GM13976 (cell line): ENCODE results near the gene CRADD.

Experiments used
- DNase-seq: peaks from one replicate; pipeline ENCODE4 v3.0.0; 2012; ENCODE audit warnings: low spot score
- CTCF ChIP-seq: IDR thresholded peaks from 2 replicates; pipeline ENCODE4 v1.5.1; 2012; ENCODE audit warnings: borderline replicate concordance, mild to moderate bottlenecking; ENCODE audit not compliant: insufficient read depth; ENCODE audit errors: extremely low read depth, missing control alignments, control extremely low read depth
- in situ Hi-C: fragments of 300-500 bp; cut with MboI; formaldehyde crosslinking; loops from one replicate; pipeline ENCODE4 v1.12.0; 2022; ENCODE audit warnings: low sequenced_read_pairs, mixed read lengths, inconsistent platforms; ENCODE audit not compliant: unreplicated experiment

CRADD gene

DNA sequence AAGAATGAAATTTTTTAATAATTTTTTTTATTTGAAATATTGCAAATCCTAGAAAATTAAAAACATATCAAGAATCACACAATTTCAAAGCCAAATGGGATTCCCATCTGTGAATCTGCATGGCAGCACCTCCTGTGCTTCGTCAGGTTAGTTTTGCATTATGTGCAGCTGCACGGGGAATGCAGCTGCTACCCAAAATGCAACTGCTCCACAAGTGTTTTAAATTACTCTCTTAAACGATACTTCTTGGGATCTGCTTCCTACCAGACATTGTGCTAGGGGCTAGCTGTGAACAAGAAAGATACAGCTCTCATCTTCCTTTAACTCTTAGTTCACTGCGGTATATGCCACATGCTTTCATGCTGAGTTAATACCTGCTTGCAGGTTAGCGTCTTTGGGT lies 154.2 kb downstream of the CRADD start:
- no peak for TF ChIP-seq CTCF
- DNase-seq, result no peak
- in situ Hi-C loops, result no loop called here

- in situ Hi-C loops, result no loop called here
- TF ChIP-seq CTCF, result no peak
- DNase-seq, result no peak
These were observed 155.0 kb downstream of the CRADD start for GRCh38 chr12:93832131-93832530.

DNA sequence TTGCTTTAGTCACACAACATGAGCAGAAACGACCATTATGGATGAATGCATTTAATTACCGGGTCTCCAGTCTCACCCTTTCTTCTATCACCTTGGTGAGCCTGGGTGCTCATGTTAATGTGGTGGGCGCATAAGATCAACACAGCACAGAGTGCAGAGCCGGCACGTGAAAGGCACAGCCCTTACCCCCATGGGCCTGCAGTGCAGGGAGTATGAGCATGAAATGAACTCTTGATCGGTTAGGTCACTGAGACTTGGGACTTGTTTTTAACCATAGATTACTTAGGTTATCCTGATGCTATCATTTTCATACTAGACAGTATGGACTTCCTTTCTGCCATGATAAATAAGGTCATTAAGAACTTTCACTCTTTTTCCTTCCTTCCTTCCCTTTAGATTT lies 156.8 kb downstream of the CRADD start:
- no peak for DNase-seq
- in situ Hi-C loops, result no loop called here
- TF ChIP-seq CTCF, result no peak

GRCh38 chr12:93836620-93837260 lies 159.6 kb downstream of the CRADD start:
- DNase-seq, result no peak
- TF ChIP-seq CTCF, result no peak
- in situ Hi-C loops, result no loop called here

- in situ Hi-C loops, result no loop called here
- TF ChIP-seq CTCF, result no peak
- DNase-seq, result no peak
These were observed 161.0 kb downstream of the CRADD start for GRCh38 chr12:93838193-93838592.

DNA sequence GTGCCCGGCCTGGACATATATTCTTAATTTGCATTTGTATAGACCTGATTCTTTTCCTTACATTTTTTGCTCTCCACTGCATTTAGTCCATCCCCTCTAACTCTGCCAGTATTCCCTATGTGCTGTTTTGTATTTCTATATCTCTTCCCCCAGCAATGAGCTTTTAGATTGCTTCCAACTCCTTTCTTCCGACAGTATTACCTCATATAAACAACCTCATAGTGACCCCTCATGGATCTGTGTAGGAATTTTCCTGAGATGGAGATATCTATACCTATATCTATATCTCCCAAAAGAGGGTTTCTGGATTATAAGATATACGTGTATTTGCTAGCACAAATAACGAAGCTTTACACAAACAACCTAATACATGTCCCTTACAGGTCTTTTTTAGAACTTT lies 161.9 kb downstream of the CRADD start:
- no peak for DNase-seq
- in situ Hi-C loops, result no loop called here

More for the DNA sequence above, 161.9 kb downstream of the CRADD start:
- TF ChIP-seq CTCF, result no peak
